ENCODE results near the gene FASN. TPM values are rescaled to one million over a fixed set of nuclear protein-coding genes. Genes with fewer than 3 reads are reported as not detected.
"Not testable (repeated sequence)": the region's sequence is repeated elsewhere in the genome, so short reads cannot be mapped to it uniquely, and the experiment has no call there.

The FASN gene
- polyA plus RNA-seq, 1 donor from 2014 or later = 26.4 TPM

DNA sequence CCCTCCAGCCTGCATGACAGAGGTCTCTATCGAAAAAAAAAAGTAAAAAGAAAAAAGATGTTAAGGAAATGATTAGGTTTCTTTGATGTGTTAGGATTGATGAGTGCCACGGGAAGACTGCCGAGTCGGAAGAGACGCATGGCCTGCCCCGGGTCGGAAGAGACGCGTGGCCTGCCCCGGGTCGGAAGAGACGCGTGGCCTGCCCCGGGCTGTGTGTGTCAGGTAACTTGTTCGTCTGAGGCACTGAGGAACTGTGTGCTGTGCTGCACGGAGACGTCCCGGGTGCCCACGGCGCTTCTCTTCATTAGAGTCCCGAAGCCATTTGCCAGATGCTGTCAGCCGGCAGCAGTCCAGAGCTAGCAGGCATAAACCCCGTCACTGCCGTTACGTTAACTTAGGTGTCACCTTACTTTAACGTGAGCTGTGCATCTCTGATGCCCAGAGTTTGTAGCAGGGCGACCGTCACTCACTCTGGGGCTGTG lies 40.5 kb upstream of the FASN start:
- H3K79me2 ChIP-seq (replicated peaks; ENCODE audit: insufficient read depth, low read length) = no peaks in the 10 kb centered on the region
- no peak for TF ChIP-seq MXI1 (conservative IDR thresholded peaks at IDR 0.05; ENCODE audit: poor library complexity, severe bottlenecking)
- TF ChIP-seq POLR2AphosphoS5 (IDR thresholded peaks at IDR 0.05) = no peak
- no peak for TF ChIP-seq EP300 (conservative IDR thresholded peaks at IDR 0.05; ENCODE audit: poor library complexity, severe bottlenecking)
- no peak for TF ChIP-seq TAF1 (IDR thresholded peaks at IDR 0.05; ENCODE audit: low read depth)
- no peaks in the 10 kb centered on the region for H4K20me1 ChIP-seq (ENCODE audit: insufficient read depth)
- no peak overlapping the region for H3K4me3 ChIP-seq (ENCODE audit: low read length)
- H3K27me3 ChIP-seq (ENCODE audit: insufficient read depth, low read depth, low read length) = no peaks in the 10 kb centered on the region
- no peaks in the 10 kb centered on the region for H3K9me2 ChIP-seq (ENCODE audit: insufficient read depth, low read length)
- H3F3A ChIP-seq (ENCODE audit: insufficient read depth, low read length, poor library complexity, severe bottlenecking) = no peaks in the 10 kb centered on the region
- H3K27ac ChIP-seq (ENCODE audit: low read length) = no peak overlapping the region
- no peaks in the 10 kb centered on the region for H3K36me3 ChIP-seq (ENCODE audit: insufficient read depth, low read length)
- no peak overlapping the region for H3K9ac ChIP-seq (ENCODE audit: low read length)
- H2AFZ ChIP-seq (ENCODE audit: low read depth, low read length) = no peak overlapping the region
- no peak overlapping the region for H3K4me2 ChIP-seq (ENCODE audit: low read length)
- H3K9me3 ChIP-seq (ENCODE audit: low read length) = no peaks in the 10 kb centered on the region

DNA sequence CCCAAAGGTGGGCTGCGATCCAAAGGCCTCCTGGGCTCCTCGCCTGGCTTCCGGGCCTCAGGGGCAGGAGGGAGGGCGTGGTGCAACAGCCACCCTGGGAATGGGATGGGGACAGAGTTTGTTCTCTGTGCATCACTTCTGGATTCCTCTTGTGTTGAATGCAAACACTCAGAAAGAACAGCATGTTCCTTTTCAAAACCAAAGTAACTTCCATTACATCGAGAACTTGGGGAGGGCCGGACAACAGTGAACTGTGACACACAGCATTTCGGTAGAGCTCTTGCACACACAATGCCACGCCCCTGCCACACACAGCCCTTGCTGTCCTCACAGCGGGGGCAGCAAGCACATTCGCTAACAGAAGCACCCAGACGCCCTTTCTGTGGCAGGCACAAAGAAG lies 36.1 kb upstream of the FASN start:
- Histone ChIP-seq H3K27me3 (ENCODE audit: insufficient read depth, low read depth, low read length) (no peaks in the 10 kb centered on the region), H4K20me1 (ENCODE audit: insufficient read depth) (no peaks in the 10 kb centered on the region), H2AFZ (ENCODE audit: low read depth, low read length) (no peak overlapping the region), H3K9me2 (ENCODE audit: insufficient read depth, low read length) (no peaks in the 10 kb centered on the region), H3K9me3 (ENCODE audit: low read length) (no peaks in the 10 kb centered on the region), H3K36me3 (ENCODE audit: insufficient read depth, low read length) (no peaks in the 10 kb centered on the region), H3K9ac (ENCODE audit: low read length) (no peak overlapping the region), H3K79me2 (replicated peaks; ENCODE audit: insufficient read depth, low read length) (no peaks in the 10 kb centered on the region), H3F3A (ENCODE audit: insufficient read depth, low read length, poor library complexity, severe bottlenecking) (no peaks in the 10 kb centered on the region), H3K4me3 (ENCODE audit: low read length) (no peak overlapping the region), H3K27ac (ENCODE audit: low read length) (no peak overlapping the region), H3K4me2 (ENCODE audit: low read length) (no peak overlapping the region)
- TF ChIP-seq, protein P1, sequence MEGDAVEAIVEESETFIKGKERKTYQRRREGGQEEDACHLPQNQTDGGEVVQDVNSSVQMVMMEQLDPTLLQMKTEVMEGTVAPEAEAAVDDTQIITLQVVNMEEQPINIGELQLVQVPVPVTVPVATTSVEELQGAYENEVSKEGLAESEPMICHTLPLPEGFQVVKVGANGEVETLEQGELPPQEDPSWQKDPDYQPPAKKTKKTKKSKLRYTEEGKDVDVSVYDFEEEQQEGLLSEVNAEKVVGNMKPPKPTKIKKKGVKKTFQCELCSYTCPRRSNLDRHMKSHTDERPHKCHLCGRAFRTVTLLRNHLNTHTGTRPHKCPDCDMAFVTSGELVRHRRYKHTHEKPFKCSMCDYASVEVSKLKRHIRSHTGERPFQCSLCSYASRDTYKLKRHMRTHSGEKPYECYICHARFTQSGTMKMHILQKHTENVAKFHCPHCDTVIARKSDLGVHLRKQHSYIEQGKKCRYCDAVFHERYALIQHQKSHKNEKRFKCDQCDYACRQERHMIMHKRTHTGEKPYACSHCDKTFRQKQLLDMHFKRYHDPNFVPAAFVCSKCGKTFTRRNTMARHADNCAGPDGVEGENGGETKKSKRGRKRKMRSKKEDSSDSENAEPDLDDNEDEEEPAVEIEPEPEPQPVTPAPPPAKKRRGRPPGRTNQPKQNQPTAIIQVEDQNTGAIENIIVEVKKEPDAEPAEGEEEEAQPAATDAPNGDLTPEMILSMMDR (IDR thresholded peaks at IDR 0.05; ENCODE audit: poor library complexity, severe bottlenecking) = no peak
- TF ChIP-seq EZH2 (IDR thresholded peaks at IDR 0.05; ENCODE audit: borderline replicate concordance, insufficient read depth, low read length, poor library complexity, severe bottlenecking) (no peak), RAD21 (conservative IDR thresholded peaks at IDR 0.05) (no peak), POLR2AphosphoS5 (IDR thresholded peaks at IDR 0.05) (no peak)
- TF ChIP-seq, protein P2, sequence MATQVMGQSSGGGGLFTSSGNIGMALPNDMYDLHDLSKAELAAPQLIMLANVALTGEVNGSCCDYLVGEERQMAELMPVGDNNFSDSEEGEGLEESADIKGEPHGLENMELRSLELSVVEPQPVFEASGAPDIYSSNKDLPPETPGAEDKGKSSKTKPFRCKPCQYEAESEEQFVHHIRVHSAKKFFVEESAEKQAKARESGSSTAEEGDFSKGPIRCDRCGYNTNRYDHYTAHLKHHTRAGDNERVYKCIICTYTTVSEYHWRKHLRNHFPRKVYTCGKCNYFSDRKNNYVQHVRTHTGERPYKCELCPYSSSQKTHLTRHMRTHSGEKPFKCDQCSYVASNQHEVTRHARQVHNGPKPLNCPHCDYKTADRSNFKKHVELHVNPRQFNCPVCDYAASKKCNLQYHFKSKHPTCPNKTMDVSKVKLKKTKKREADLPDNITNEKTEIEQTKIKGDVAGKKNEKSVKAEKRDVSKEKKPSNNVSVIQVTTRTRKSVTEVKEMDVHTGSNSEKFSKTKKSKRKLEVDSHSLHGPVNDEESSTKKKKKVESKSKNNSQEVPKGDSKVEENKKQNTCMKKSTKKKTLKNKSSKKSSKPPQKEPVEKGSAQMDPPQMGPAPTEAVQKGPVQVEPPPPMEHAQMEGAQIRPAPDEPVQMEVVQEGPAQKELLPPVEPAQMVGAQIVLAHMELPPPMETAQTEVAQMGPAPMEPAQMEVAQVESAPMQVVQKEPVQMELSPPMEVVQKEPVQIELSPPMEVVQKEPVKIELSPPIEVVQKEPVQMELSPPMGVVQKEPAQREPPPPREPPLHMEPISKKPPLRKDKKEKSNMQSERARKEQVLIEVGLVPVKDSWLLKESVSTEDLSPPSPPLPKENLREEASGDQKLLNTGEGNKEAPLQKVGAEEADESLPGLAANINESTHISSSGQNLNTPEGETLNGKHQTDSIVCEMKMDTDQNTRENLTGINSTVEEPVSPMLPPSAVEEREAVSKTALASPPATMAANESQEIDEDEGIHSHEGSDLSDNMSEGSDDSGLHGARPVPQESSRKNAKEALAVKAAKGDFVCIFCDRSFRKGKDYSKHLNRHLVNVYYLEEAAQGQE (IDR thresholded peaks at IDR 0.05; ENCODE audit: borderline replicate concordance) = no peak

DNA sequence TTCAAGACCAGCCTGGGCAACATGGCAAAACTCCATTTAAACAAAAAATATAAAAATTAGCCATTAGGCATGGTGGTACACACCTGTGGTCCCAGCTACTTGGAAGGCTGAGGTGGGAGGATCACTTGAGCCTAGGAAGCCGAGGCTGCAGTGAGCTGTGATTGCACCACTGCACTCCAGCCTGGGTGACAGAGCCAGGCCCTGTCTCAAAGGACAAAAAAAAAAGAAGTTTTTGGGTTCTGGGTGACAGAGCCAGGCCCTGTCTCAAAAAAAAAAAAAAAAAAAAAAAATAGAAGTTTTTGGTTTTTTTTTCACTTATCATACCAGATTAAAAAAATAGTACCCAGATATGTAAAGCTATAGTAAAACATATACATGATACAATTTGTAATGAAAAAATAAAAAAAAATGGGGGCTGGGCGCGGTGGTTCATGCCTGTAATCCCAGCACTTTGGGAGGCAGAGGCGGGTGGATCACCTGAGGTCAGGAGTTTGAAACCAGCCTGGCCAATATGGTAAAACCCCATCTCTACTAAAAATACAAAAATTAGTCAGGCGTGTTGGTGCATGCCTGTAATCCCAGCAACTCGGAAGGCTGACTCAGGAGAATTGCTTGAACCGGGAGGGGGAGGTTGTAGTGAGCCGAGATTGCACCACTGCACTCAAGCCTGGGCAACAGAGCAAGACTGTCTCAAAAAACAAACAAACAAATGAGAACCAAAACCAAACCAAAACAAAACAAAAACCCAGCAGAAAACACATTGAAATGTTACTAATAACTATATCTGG lies 35.3 kb upstream of the FASN start:
- not testable (repeated sequence) for H3K79me2 ChIP-seq (replicated peaks; ENCODE audit: insufficient read depth, low read length); H3K4me2 ChIP-seq (ENCODE audit: low read length)

More for the DNA sequence above, 35.3 kb upstream of the FASN start:
- H3K9ac ChIP-seq (ENCODE audit: low read length); H3K27ac ChIP-seq (ENCODE audit: low read length); H3F3A ChIP-seq (ENCODE audit: insufficient read depth, low read length, poor library complexity, severe bottlenecking); H3K9me3 ChIP-seq (ENCODE audit: low read length); H3K27me3 ChIP-seq (ENCODE audit: insufficient read depth, low read depth, low read length); H4K20me1 ChIP-seq (ENCODE audit: insufficient read depth); H3K36me3 ChIP-seq (ENCODE audit: insufficient read depth, low read length); H3K9me2 ChIP-seq (ENCODE audit: insufficient read depth, low read length); H3K4me3 ChIP-seq (ENCODE audit: low read length); H2AFZ ChIP-seq (ENCODE audit: low read depth, low read length): not testable (repeated sequence)
